Measurements from ENCODE around the gene GXYLT2.

- TF ChIP-seq, protein P1, sequence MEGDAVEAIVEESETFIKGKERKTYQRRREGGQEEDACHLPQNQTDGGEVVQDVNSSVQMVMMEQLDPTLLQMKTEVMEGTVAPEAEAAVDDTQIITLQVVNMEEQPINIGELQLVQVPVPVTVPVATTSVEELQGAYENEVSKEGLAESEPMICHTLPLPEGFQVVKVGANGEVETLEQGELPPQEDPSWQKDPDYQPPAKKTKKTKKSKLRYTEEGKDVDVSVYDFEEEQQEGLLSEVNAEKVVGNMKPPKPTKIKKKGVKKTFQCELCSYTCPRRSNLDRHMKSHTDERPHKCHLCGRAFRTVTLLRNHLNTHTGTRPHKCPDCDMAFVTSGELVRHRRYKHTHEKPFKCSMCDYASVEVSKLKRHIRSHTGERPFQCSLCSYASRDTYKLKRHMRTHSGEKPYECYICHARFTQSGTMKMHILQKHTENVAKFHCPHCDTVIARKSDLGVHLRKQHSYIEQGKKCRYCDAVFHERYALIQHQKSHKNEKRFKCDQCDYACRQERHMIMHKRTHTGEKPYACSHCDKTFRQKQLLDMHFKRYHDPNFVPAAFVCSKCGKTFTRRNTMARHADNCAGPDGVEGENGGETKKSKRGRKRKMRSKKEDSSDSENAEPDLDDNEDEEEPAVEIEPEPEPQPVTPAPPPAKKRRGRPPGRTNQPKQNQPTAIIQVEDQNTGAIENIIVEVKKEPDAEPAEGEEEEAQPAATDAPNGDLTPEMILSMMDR (IDR thresholded peaks at IDR 0.05): no peak
- no peak for TF ChIP-seq EZH2 (IDR thresholded peaks at IDR 0.05; ENCODE audit: borderline replicate concordance, insufficient read depth, low read depth, low read length, poor library complexity, severe bottlenecking)
Observed at GRCh38 chr3:72896996-72897757, 9.3 kb downstream of the GXYLT2 start.

Measured in B cell (primary cell).